Transverse colon (tissue), 4 donors: ENCODE data around the gene GDI1. TPM values are rescaled to one million over a fixed set of nuclear protein-coding genes. Genes with fewer than 3 reads are reported as not detected.

Experiments
- DNase-seq: peaks from one replicate; pipeline ENCODE4 v3.0.0-alpha.2; 2019
- H3K27ac ChIP-seq, 4 donors: fragments of 200-600 bp; sonication (generic); 2 replicates each; pipeline ENCODE4 v1.5.1; 2016 to 2018; ENCODE audit warnings: inconsistent platforms in 4 of 4
- H3K27me3 ChIP-seq: fragments of 200-600 bp; sonication (generic); 2 replicates; pipeline ENCODE4 v1.5.1; 2017; ENCODE audit warnings: inconsistent platforms
- H3K36me3 ChIP-seq, 4 donors: fragments of 200-600 bp; sonication (generic); 2 replicates each; pipeline ENCODE4 v1.5.1; 2017 to 2019; ENCODE audit warnings: inconsistent platforms in 4 of 4
- H3K4me1 ChIP-seq, 4 donors: fragments of 200-600 bp; sonication (generic); 2 replicates each; pipeline ENCODE4 v1.5.1; 2017 to 2020; ENCODE audit warnings: inconsistent platforms in 4 of 4
- H3K4me3 ChIP-seq, 4 donors: fragments of 200-600 bp; sonication (generic); 1 replicate in 1 of 4; 2 replicates in 3 of 4; pipeline versions ENCODE4 v1.5.1 to v1.6.1; 2017 to 2019; ENCODE audit warnings: inconsistent platforms in 4 of 4
- H3K9me3 ChIP-seq, 2 donors: fragments of 200-600 bp; sonication (generic); 2 replicates each; pipeline ENCODE4 v1.5.1; 2017 to 2019; ENCODE audit warnings: inconsistent platforms in 2 of 2
- CTCF ChIP-seq, 5 experiments: fragments of 200-600 bp in 3 of 5; fragments of 450-650 bp in 2 of 5; sonication (generic) in 3 of 5; IDR thresholded peaks; 1 replicate in 2 of 5; 2 replicates in 3 of 5; pipeline ENCODE4 v1.5.1; 2016 to 2017; ENCODE audit warnings: antibody characterized with exemption in 5 of 5, inconsistent platforms in 3 of 5, mild to moderate bottlenecking in 2 of 5, moderate library complexity in 1 of 5
- EP300 ChIP-seq: sonication (generic); formaldehyde crosslinking; IDR thresholded peaks from one replicate; pipeline ENCODE4 v1.6.1; 2017; ENCODE audit warnings: antibody characterized with exemption, low read depth
- POLR2A ChIP-seq: fragments of 450-650 bp; IDR thresholded peaks from one replicate; pipeline ENCODE4 v1.6.1; 2016; ENCODE audit warnings: antibody characterized with exemption, mild to moderate bottlenecking, moderate library complexity
- POLR2AphosphoS5 ChIP-seq, 3 donors: sonication (generic); formaldehyde crosslinking; IDR thresholded peaks; one replicate each; pipeline ENCODE4 v1.6.1; 2016; ENCODE audit warnings: antibody characterized with exemption in 3 of 3
- WGBS, 2 donors: methylation state at CpG; one replicate each; pipeline ENCODE4 v1.1.5; 2018; ENCODE audit warnings: low coverage in 1 of 2; 5-methylcytosine and 5-hydroxymethylcytosine counted together
- in situ Hi-C, 4 donors: fragments of 200-750 bp; cut with MboI; loops; one replicate each; pipeline versions ENCODE4 v1.15.0 to v1.15.1; 2017; ENCODE audit warnings: low sequenced_read_pairs in 3 of 4, low pct_ligation_motif_present in 1 of 4, low pct_unique_long_range_greater_than_20kb in 1 of 4
- intact Hi-C: fragments of 100-400 bp; cut with DNase I; formaldehyde crosslinking; loops from one replicate; pipeline ENCODE4 v1.15.1; 2023; ENCODE audit warnings: low total_unique reads
- total RNA-seq, 4 donors: library from RNA; depleted of rRNA; stranded (reverse); fragments of >200 nt; gene quantifications; one replicate each; pipeline ENCODE4 v1.1.0, GENCODE V29; 2016

GDI1 gene
- total RNA-seq, 4 donors from 2014 or later, result 86.6 to 173 (median 119) TPM

GRCh38 chrX:154396973-154397887 lies 39.7 kb upstream of the GDI1 start:
- WGBS, 2 donors, result 54% methylated on average over 49 of the region's 53 CpGs; no CpG with 5 or more reads in 1 of the 2 donors
- peak overlapping the region; percentile 51 to 84 (median 56) for H3K4me3 ChIP-seq
- TF ChIP-seq CTCF (IDR thresholded peaks at IDR 0.05) (no peak), EP300 (no peak), POLR2AphosphoS5 (IDR thresholded peaks at IDR 0.05) (peak; percentile 28 to 59 (median 34)), POLR2A (no peak)

GRCh38 chrX:154397888-154398667 lies 38.9 kb upstream of the GDI1 start, which contains the start of gene RPL10:
Gene RPL10 (plus strand): TSS chrX:154398377. CDS start chrX:154398520, 143 bp downstream.
- intact Hi-C loops, result loop anchor here (5.0 kb wide), 1 partner anchor 46 kb away; no protein-coding TSS in a partner anchor
- peak; percentile 94 for DNase-seq
- in situ Hi-C loops, result no loop called here
- H3K27ac ChIP-seq, result peak within 1 kb of the TSS; percentile 97 to 99 (median 98)
- H3K36me3 ChIP-seq, result peaks cover 0 to 10% (median 0%) of the 10 kb centered on the region in 4 donors
- no peaks in the 10 kb centered on the region for H3K9me3 ChIP-seq
- peaks cover 0 to 20% (median 8%) of the 10 kb centered on the region in 4 donors for H3K4me1 ChIP-seq
- peak; percentile 98 to 100 (median 99) for TF ChIP-seq POLR2AphosphoS5 (IDR thresholded peaks at IDR 0.05)
- TF ChIP-seq POLR2A, result peak; percentile 98
- TF ChIP-seq EP300, result no peak
- peak within 1 kb of the TSS; percentile 60 to 84 (median 67) for H3K4me3 ChIP-seq
- H3K27me3 ChIP-seq, result no peaks in the 10 kb centered on the region
- WGBS, 2 donors, result 55% methylated on average over 69 of the region's 69 CpGs; no CpG with 5 or more reads in 1 of the 2 donors

More at GRCh38 chrX:154396973-154397887, 39.7 kb upstream of the GDI1 start:
- DNase-seq, result peak; percentile 83
- in situ Hi-C loops, result no loop called here
- Histone ChIP-seq H3K27ac (peak overlapping the region; percentile 97 to 99 (median 98)), H3K9me3 (no peaks in the 10 kb centered on the region), H3K27me3 (no peaks in the 10 kb centered on the region), H3K36me3 (peaks cover 0 to 10% (median 0%) of the 10 kb centered on the region in 4 donors), H3K4me1 (peaks cover 0 to 20% (median 8%) of the 10 kb centered on the region in 4 donors)
- intact Hi-C loops, result loop anchor here (5.0 kb wide), 1 partner anchor 45 kb away; no protein-coding TSS in a partner anchor

GRCh38 chrX:154398668-154399526 lies 38.1 kb upstream of the GDI1 start:
- H3K9me3 ChIP-seq, result no peaks in the 10 kb centered on the region
- H3K27me3 ChIP-seq, result no peaks in the 10 kb centered on the region
- H3K27ac ChIP-seq, result peak overlapping the region; percentile 97 to 99 (median 98)
- peak overlapping the region; percentile 60 to 84 (median 67) for H3K4me3 ChIP-seq
- intact Hi-C loops (loop anchor here (5.0 kb wide), 1 partner anchor 47 kb away; no protein-coding TSS in a partner anchor), in situ Hi-C loops (no loop called here)
- H3K36me3 ChIP-seq, result peaks cover 0 to 10% (median 0%) of the 10 kb centered on the region in 4 donors
- peaks cover 0 to 20% (median 8%) of the 10 kb centered on the region in 4 donors for H3K4me1 ChIP-seq
- WGBS, 2 donors, result 49% methylated on average over 49 of the region's 49 CpGs; no CpG with 5 or more reads in 1 of the 2 donors
- TF ChIP-seq EP300 (no peak), POLR2A (no peak), CTCF (IDR thresholded peaks at IDR 0.05) (peak; percentile 78 to 91 (median 80)), POLR2AphosphoS5 (IDR thresholded peaks at IDR 0.05) (no peak)
- peak; percentile 91 for DNase-seq
